ENCODE results near the gene SEMA3C.

Gene SEMA3C

GRCh38 chr7:80773787-80774508 is 144.9 kb downstream of the SEMA3C start (continued):
- TF ChIP-seq ZNF138 (tag by site-specific recombination; IDR thresholded peaks at IDR 0.05; ENCODE audit: borderline replicate concordance) (no peak), BCL11A (tag by site-specific recombination; IDR thresholded peaks at IDR 0.05; ENCODE audit: low read depth) (no peak), REPIN1 (tag by site-specific recombination; IDR thresholded peaks at IDR 0.05; ENCODE audit: low read depth) (no peak), REST (tag by site-specific recombination; IDR thresholded peaks at IDR 0.05) (no peak), ZNF473 (tag by site-specific recombination; IDR thresholded peaks at IDR 0.05) (no peak), ZNF585B (tag by site-specific recombination; IDR thresholded peaks at IDR 0.05) (no peak), ZNF777 (tag by site-specific recombination; IDR thresholded peaks at IDR 0.05; ENCODE audit: borderline replicate concordance) (no peak), ZNF274 (IDR thresholded peaks at IDR 0.05; ENCODE audit: low read length) (no peak), ZNF274 (tag by site-specific recombination; IDR thresholded peaks at IDR 0.05; ENCODE audit: borderline replicate concordance) (no peak), GFI1B (tag by site-specific recombination; IDR thresholded peaks at IDR 0.05) (peak; percentile 85), ZNF624 (tag by site-specific recombination; IDR thresholded peaks at IDR 0.05) (no peak), SP7 (tag by site-specific recombination; IDR thresholded peaks at IDR 0.05) (peak; percentile 91), ZNF837 (tag by site-specific recombination; IDR thresholded peaks at IDR 0.05) (no peak), ZNF658 (tag by site-specific recombination; IDR thresholded peaks at IDR 0.05) (no peak), ZEB2 (tag by site-specific recombination; IDR thresholded peaks at IDR 0.05) (no peak), ZNF239 (tag by site-specific recombination; IDR thresholded peaks at IDR 0.05) (no peak), GLIS2 (tag by site-specific recombination; IDR thresholded peaks at IDR 0.05) (no peak), ZBTB10 (tag by site-specific recombination; IDR thresholded peaks at IDR 0.05) (no peak), ZNF707 (tag by site-specific recombination; IDR thresholded peaks at IDR 0.05) (no peak), KLF7 (tag by site-specific recombination; IDR thresholded peaks at IDR 0.05; ENCODE audit: borderline replicate concordance) (no peak), HIC1 (tag by site-specific recombination; IDR thresholded peaks at IDR 0.05) (0 out of 2 replicates have a peak, but pooled peaks have one; percentile 17)
- TF ChIP-seq, protein P1, sequence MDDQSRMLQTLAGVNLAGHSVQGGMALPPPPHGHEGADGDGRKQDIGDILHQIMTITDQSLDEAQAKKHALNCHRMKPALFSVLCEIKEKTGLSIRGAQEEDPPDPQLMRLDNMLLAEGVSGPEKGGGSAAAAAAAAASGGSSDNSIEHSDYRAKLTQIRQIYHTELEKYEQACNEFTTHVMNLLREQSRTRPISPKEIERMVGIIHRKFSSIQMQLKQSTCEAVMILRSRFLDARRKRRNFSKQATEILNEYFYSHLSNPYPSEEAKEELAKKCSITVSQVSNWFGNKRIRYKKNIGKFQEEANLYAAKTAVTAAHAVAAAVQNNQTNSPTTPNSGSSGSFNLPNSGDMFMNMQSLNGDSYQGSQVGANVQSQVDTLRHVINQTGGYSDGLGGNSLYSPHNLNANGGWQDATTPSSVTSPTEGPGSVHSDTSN (CRISPR knock-in tag; IDR thresholded peaks at IDR 0.05), result no peak
- TF ChIP-seq, protein P2, sequence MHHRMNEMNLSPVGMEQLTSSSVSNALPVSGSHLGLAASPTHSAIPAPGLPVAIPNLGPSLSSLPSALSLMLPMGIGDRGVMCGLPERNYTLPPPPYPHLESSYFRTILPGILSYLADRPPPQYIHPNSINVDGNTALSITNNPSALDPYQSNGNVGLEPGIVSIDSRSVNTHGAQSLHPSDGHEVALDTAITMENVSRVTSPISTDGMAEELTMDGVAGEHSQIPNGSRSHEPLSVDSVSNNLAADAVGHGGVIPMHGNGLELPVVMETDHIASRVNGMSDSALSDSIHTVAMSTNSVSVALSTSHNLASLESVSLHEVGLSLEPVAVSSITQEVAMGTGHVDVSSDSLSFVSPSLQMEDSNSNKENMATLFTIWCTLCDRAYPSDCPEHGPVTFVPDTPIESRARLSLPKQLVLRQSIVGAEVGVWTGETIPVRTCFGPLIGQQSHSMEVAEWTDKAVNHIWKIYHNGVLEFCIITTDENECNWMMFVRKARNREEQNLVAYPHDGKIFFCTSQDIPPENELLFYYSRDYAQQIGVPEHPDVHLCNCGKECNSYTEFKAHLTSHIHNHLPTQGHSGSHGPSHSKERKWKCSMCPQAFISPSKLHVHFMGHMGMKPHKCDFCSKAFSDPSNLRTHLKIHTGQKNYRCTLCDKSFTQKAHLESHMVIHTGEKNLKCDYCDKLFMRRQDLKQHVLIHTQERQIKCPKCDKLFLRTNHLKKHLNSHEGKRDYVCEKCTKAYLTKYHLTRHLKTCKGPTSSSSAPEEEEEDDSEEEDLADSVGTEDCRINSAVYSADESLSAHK (tag by site-specific recombination; IDR thresholded peaks at IDR 0.05), result 0 out of 2 replicates have a peak, but pooled peaks have one; percentile 24
- TF ChIP-seq, protein P3, sequence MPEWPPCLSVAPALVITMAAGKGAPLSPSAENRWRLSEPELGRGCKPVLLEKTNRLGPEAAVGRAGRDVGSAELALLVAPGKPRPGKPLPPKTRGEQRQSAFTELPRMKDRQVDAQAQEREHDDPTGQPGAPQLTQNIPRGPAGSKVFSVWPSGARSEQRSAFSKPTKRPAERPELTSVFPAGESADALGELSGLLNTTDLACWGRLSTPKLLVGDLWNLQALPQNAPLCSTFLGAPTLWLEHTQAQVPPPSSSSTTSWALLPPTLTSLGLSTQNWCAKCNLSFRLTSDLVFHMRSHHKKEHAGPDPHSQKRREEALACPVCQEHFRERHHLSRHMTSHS (tag by site-specific recombination; IDR thresholded peaks at IDR 0.05), result no peak
- TF ChIP-seq, protein P4, sequence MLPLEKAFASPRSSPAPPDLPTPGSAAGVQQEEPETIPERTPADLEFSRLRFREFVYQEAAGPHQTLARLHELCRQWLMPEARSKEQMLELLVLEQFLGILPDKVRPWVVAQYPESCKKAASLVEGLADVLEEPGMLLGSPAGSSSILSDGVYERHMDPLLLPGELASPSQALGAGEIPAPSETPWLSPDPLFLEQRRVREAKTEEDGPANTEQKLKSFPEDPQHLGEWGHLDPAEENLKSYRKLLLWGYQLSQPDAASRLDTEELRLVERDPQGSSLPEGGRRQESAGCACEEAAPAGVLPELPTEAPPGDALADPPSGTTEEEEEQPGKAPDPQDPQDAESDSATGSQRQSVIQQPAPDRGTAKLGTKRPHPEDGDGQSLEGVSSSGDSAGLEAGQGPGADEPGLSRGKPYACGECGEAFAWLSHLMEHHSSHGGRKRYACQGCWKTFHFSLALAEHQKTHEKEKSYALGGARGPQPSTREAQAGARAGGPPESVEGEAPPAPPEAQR (tag by site-specific recombination; IDR thresholded peaks at IDR 0.05), result no peak
